NCI-H748 treated with DMSO at 0.1 percent for 48 hours (cell line): Measurements from ENCODE around the gene SART3.
"Not testable (repeated sequence)": the region's sequence is repeated elsewhere in the genome, so short reads cannot be mapped to it uniquely, and the experiment has no call there.

Experiments
- DNase-seq: peaks from one replicate; lab custom pipeline; 2025; lab: John Stamatoyannopoulos, UW

SART3 gene

GRCh38 chr12:108487029-108487428 lies 73.9 kb downstream of the SART3 start:
- not testable (repeated sequence) for DNase-seq

DNA sequence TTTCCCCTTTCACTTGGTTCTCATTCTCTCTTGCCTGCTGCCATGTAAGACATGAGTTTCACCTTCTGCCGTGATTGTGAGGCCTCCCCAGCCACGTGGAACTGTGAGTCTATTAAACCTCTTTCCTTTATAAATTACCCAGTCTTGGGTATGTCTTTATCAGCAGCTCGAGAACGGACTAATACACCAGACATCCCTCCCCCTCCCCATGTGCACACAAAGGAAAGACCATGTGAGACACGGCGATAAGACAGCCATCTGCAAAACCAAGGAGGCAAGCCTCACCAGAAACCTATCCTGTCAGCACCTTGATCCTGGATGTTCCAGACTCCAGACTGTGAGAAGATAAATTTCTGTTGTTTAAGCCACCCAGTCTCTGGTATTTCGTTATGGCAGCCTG lies 75.6 kb downstream of the SART3 start:
- DNase-seq: not testable (repeated sequence)

DNA sequence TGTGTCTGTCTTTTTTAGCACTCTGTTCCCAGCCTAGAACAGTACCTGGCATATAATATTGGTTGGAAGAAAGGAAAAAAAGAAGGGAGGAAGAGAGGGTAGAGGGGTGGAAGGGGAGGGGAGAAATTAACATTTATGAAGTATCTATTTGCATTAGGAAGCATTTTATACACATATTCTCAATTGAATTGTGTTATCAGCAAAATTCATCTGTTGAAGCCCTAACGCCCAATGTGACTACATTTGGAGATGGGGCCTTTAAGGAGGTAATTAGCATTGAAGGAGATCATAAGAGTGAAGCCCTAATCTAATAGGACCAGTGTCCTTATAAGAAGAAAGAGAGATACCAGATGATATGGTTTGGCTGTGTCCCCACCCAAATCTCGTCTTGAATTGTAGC lies 76.1 kb downstream of the SART3 start:
- DNase-seq: no peak

DNA sequence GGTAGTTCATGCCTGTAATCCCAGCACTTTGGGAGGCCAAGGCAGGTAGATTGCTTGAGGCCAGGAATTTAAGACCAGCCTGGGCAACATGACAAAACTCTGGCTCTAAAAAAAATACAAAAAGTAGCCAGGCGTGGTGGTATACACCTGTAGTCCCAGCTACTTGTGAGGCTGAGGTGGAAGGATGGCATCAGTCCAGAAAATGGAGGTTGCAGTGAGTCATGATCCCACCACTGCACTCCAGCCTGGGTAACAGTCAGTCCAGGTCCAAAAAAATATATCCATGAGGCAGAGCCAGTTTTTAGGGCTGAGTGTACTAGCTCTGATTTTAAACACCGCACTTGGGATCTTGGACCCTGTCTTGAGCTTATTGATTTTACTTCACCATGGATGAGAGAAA lies 76.5 kb downstream of the SART3 start:
- no peak for DNase-seq

DNA sequence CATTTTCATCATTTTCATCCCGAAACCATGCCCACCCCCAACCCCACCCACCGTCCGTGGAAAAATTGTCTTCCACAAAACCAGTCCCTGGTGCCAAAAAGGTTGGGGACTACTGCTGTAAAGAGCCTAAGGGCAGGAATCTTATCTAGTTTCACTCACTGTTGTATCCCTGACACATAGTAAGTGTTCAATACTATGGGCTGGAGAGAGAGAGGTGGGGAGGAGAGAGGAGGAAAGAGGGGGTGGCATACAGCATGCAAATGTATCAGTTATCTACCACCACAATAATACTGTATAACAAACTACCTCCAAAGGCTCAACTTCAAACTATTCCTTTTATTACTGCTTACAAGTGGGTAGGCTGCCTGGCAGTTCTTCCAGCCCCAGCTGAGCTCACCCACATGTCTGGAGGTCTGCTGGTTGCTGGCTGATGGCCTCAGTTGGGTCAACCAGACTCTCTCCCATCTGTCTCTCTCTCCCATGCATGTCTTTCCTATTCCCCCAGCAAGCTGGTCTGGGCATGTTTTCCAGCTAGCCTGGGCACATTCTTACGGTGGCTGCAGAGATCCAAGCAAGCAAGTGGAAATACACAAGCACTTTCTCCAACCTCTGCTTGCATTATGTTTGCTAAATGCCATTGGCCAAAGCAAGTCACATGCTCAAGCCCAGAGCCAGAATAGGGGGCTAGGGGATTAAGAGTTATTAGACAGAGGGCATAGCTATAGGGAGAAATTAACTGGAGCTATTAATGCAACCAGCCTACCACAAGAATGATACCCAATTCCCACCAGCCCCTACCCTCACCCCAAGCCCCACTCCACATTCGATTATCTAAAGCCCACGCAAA lies 77.5 kb downstream of the SART3 start:
- DNase-seq: no peak

DNA sequence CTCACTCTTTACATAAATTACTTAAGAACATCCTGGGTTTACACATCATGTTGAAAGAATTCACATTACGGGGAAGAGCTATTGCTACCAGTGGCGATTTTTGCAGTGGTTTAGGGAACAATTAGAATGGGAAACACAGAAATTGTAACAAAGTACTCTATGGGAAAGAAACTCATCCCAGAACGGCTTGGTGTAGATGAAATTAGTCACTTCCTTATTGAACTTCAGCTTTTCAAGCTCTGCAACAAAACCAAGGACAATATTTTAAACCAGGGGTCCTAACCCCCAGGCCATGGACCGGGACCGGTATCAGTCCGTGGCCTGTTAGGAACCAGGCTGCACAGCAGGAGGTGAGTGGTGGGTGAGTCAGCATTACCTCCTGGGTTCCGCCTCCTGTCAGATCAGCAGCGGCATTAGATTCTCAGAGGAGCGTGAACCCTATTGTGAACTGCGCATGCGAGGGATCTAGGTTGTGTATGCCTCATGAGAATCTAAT lies 78.2 kb downstream of the SART3 start:
- no peak for DNase-seq

- DNase-seq: no peak
Observed at GRCh38 chr12:108479364-108480070, 81.5 kb downstream of the SART3 start.

- no peak for DNase-seq
Observed at GRCh38 chr12:108478611-108479206, 82.3 kb downstream of the SART3 start.

DNA sequence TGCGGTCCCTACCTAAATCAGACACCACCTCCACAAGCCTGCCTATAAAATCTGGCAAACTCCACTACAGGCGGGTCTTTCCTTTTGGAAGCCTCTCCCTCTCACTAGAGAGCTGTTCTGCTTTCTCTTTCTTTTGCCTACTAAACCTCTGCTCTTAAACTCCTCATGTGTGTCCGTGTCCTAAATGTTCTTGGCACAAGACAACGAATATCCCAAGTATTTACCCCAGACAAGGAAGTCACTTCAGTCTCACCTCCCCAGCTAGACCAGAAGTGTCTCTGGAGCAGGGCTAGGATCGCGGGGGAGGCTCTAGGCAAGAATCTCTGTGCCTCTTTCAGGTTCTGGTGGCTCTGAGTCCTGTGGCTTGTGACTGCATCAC lies 83.1 kb downstream of the SART3 start:
- DNase-seq: no peak

DNA sequence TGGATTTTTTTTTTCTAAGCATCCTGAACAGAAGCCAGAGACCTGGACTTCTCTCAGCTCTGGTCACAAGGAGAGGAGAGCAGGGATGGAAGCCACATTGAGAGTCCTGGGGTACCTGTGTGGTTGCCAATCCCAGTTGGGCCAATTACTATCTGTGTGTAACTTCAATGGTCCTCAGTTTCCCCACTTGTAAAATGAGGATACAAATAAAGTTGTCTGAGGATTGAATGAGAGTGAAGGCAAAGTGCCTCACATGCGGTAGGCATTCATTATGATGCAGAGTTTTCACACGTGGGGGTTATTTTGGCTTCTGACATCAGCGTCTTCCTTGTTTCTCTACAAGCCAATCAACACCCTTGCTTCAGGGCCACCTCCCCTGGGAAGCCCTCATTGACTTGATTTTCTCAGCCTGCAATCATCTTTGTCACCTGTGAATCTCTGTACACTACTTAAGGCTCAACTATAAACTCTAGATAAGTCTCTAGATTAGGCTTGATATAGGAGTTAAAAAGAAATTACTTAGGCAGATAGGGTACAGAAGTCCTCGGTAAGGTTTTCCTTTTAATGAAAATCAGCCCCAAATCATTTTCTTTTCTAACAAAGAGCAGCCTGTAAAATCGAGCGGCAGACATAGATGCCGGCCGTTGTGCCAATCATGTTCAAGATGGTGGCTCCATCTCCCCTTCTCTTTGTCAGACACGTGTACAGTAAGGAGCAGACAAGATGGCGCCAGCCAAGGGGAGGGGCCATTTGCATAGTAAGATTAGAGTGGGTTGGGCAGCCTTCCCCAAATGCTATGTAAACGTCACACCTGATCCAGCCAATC lies 83.7 kb downstream of the SART3 start:
- no peak for DNase-seq

GRCh38 chr12:108475396-108475795 lies 85.6 kb downstream of the SART3 start:
- no peak for DNase-seq

- DNase-seq: no peak
Observed at GRCh38 chr12:108473400-108474055, 87.4 kb downstream of the SART3 start.
